ENCODE data around the gene ALX4.

DNA sequence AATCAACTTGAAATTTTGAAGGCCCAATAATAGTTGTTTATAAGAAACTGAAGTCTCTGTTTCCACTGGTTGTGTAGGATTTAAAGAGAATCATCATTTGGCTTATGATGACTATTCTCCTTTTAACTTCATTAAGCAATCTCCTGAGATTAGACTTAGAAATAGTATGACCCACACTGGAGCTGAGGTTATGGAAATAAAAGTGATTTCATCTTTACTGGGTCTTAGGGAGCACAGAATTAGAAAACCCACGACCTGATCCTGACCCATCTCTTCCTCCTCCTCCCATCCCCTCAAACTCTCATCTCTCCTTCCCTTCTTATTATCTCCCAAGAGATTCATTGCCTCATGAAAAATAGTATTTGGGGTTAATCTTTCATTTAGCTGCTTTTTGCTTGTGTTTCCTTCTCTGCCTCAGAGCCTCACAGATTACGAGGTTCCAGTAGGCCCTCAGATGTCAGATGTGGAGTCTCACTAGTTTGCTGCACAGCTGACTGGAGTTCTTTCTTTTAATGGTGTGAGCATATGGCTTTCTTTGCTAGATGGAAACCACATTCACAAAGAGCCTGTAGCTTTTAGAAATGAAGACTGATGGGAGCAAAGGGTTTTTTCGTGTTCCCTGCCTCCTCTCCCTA, 85.0 kb downstream of the ALX4 start:
- TF ChIP-seq, protein P1, sequence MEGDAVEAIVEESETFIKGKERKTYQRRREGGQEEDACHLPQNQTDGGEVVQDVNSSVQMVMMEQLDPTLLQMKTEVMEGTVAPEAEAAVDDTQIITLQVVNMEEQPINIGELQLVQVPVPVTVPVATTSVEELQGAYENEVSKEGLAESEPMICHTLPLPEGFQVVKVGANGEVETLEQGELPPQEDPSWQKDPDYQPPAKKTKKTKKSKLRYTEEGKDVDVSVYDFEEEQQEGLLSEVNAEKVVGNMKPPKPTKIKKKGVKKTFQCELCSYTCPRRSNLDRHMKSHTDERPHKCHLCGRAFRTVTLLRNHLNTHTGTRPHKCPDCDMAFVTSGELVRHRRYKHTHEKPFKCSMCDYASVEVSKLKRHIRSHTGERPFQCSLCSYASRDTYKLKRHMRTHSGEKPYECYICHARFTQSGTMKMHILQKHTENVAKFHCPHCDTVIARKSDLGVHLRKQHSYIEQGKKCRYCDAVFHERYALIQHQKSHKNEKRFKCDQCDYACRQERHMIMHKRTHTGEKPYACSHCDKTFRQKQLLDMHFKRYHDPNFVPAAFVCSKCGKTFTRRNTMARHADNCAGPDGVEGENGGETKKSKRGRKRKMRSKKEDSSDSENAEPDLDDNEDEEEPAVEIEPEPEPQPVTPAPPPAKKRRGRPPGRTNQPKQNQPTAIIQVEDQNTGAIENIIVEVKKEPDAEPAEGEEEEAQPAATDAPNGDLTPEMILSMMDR (IDR thresholded peaks at IDR 0.05): no peak
- TF ChIP-seq EP300 (IDR thresholded peaks at IDR 0.05): no peak
- TF ChIP-seq POLR2A (IDR thresholded peaks at IDR 0.05; ENCODE audit: low read depth): no peak
